ENCODE measurements around the gene GAREM1. TPM values are rescaled to one million over a fixed set of nuclear protein-coding genes. Genes with fewer than 3 reads are reported as not detected.

Gene GAREM1
- total and polyA plus RNA-seq, 2 donors (not counting 3 experiments of a cell fraction or from before 2014, with no cell fraction given): 0.69 to 1.0 TPM

DNA sequence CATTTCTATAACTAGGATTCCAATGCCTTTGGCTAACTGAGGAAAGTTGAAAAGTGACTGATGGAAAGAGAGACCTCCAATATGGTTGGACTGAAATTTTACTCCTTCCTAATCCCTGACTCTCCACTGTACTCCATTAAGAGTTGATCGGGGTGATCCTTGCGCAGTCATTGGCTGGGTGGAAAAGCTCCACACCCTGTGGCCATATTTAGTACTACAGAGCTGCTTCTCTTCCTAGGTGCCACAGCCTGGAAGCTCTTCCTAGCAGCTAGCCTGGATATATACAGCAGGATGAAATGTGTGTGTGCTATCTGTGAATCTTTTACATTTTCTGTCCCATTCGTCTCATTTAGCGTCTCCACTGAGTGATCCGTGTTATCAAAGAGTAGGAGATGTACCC lies 209.7 kb downstream of the GAREM1 start:
- no peak for TF ChIP-seq POLR2A (IDR thresholded peaks at IDR 0.05; ENCODE audit: low read depth, low read length)
- no peak for TF ChIP-seq MAX (IDR thresholded peaks at IDR 0.05; ENCODE audit: insufficient read depth, insufficient read length)
- no peak for TF ChIP-seq FOS (IDR thresholded peaks at IDR 0.05; ENCODE audit: borderline replicate concordance, insufficient read depth, low read length)
- TF ChIP-seq POLR2AphosphoS5 (IDR thresholded peaks at IDR 0.05; ENCODE audit: insufficient read depth, low read depth, low read length): no peak
- no peak for TF ChIP-seq GATA2 (IDR thresholded peaks at IDR 0.05; ENCODE audit: insufficient read depth, insufficient read length, low read depth, low read length)
- TF ChIP-seq MYC (IDR thresholded peaks at IDR 0.05; ENCODE audit: low read depth, low read length): no peak
- no peak for TF ChIP-seq EZH2 (IDR thresholded peaks at IDR 0.05; ENCODE audit: borderline replicate concordance, low read depth, low read length, severe bottlenecking)
- TF ChIP-seq JUN (IDR thresholded peaks at IDR 0.05; ENCODE audit: borderline replicate concordance, insufficient read depth, insufficient read length, low read depth): no peak
- TF ChIP-seq, protein P1, sequence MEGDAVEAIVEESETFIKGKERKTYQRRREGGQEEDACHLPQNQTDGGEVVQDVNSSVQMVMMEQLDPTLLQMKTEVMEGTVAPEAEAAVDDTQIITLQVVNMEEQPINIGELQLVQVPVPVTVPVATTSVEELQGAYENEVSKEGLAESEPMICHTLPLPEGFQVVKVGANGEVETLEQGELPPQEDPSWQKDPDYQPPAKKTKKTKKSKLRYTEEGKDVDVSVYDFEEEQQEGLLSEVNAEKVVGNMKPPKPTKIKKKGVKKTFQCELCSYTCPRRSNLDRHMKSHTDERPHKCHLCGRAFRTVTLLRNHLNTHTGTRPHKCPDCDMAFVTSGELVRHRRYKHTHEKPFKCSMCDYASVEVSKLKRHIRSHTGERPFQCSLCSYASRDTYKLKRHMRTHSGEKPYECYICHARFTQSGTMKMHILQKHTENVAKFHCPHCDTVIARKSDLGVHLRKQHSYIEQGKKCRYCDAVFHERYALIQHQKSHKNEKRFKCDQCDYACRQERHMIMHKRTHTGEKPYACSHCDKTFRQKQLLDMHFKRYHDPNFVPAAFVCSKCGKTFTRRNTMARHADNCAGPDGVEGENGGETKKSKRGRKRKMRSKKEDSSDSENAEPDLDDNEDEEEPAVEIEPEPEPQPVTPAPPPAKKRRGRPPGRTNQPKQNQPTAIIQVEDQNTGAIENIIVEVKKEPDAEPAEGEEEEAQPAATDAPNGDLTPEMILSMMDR (IDR thresholded peaks at IDR 0.05; ENCODE audit: extremely low read depth in 1 of 2, insufficient read depth in 1 of 2, low read depth in 1 of 2, low read length in 2 of 2): no peak
- Histone ChIP-seq H3K4me1 (ENCODE audit: control insufficient read depth, extremely low read depth, insufficient read depth, low read length) (no peaks in the 10 kb centered on the region), H3K4me3 (replicated peaks in 1 of 3; ENCODE audit: insufficient read depth in 1 of 3, low read depth in 1 of 3, low read length in 3 of 3) (no peak overlapping the region), H3K27me3 (ENCODE audit: control insufficient read depth in 2 of 2, insufficient read depth in 2 of 2, low read length in 2 of 2) (no peaks in the 10 kb centered on the region), H3K9ac (replicated peaks; ENCODE audit: extremely low read depth, insufficient read depth, low read length) (no peak overlapping the region), H3K79me2 (ENCODE audit: control insufficient read depth, insufficient read depth, low read length) (no peaks in the 10 kb centered on the region), H3K4me2 (ENCODE audit: insufficient read depth, low read length) (no peak overlapping the region), H4K20me1 (replicated peaks; ENCODE audit: control insufficient read depth, extremely low read depth, insufficient read depth, low read length) (no peaks in the 10 kb centered on the region), H3K9me3 (replicated peaks; ENCODE audit: control insufficient read depth, insufficient read depth, low read length) (no peaks in the 10 kb centered on the region), H3K27ac (ENCODE audit: insufficient read depth, low read depth, low read length) (no peak overlapping the region), H2AFZ (ENCODE audit: low read depth, low read length) (no peak overlapping the region), H3K9me1 (replicated peaks; ENCODE audit: control insufficient read depth, extremely low read depth, insufficient read depth, low read length) (no peaks in the 10 kb centered on the region), H3K36me3 (ENCODE audit: control insufficient read depth in 2 of 2, extremely low read depth in 1 of 2, insufficient read depth in 2 of 2, low read length in 2 of 2) (no peaks in the 10 kb centered on the region)
- POLR2A ChIA-PET: no interaction called here
- CTCF ChIA-PET: interaction anchor here (1.5 to 2.6 kb wide), 2 partner anchors 11 to 292 kb away, joined by 3 to 8 read pairs; no protein-coding TSS in a partner anchor
- no peak for FAIRE-seq
- dilution Hi-C loops (cut with MboI; ENCODE audit: extremely low pct_ligation_motif_present, low sequenced_read_pairs) (no loop called here), intact Hi-C loops (cut with micrococcal nuclease) (no loop called here)
- DNase-seq (ENCODE audit: low read depth, low spot score): no peak
- BruUV-seq (replicated peaks): no TSS peak

All from endothelial cell of umbilical vein (primary cell).